HepG2 (cell line): ENCODE measurements around the gene NFILZ. TPM values are rescaled to one million over a fixed set of nuclear protein-coding genes. Genes with fewer than 3 reads are reported as not detected.
A peak's percentile ranks its signal among the peaks of the same experiment; 100 is the strongest.

Source experiments
- ATF2 ChIP-seq: sonication (generic); formaldehyde crosslinking; IDR thresholded peaks from 2 replicates; pipeline ENCODE4 v1.4.0; 2020; ENCODE audit warnings: missing genetic modification reagents
- BHLHE40 ChIP-seq: IDR thresholded peaks from 2 replicates; pipeline ENCODE4 v1.6.1; 2011; ENCODE audit warnings: low read length, improper control_type of control experiment
- CERS6 ChIP-seq: sonication (generic); formaldehyde crosslinking; IDR thresholded peaks from 2 replicates; pipeline ENCODE4 v1.5.0; 2020; ENCODE audit warnings: missing genetic modification reagents
- DNMT1 ChIP-seq: sonication (generic); formaldehyde crosslinking; IDR thresholded peaks from 2 replicates; pipeline ENCODE4 v1.5.1; 2020; ENCODE audit warnings: mild to moderate bottlenecking, missing genetic modification reagents
- EP300 ChIP-seq, 3 experiments: sonication (generic) in 1 of 3; formaldehyde crosslinking in 1 of 3; IDR thresholded peaks; 2 replicates each; pipeline versions ENCODE4 v1.5.1 to v1.6.1; 2011 to 2020; ENCODE audit warnings: low read depth in 2 of 3, low read length in 2 of 3, borderline replicate concordance in 1 of 3, improper control_type of control experiment in 1 of 3, mild to moderate bottlenecking in 1 of 3, missing genetic modification reagents in 1 of 3, moderate library complexity in 1 of 3
- FUBP1 ChIP-seq: sonication (generic); formaldehyde crosslinking; IDR thresholded peaks from 2 replicates; pipeline ENCODE4 v1.5.1; 2020; ENCODE audit warnings: missing genetic modification reagents, mild to moderate bottlenecking, borderline replicate concordance
- GTF3A ChIP-seq: sonication (generic); formaldehyde crosslinking; conservative IDR thresholded peaks from 2 replicates; pipeline ENCODE4 v1.4.0; 2020; ENCODE audit warnings: mild to moderate bottlenecking, missing genetic modification reagents
- HOXA5 ChIP-seq: sonication (generic); formaldehyde crosslinking; IDR thresholded peaks from 2 replicates; pipeline ENCODE4 v1.4.0; 2020; ENCODE audit warnings: missing genetic modification reagents
- KDM2A ChIP-seq: sonication (generic); formaldehyde crosslinking; IDR thresholded peaks from 2 replicates; pipeline ENCODE4 v1.4.0; 2020; ENCODE audit warnings: low read depth, missing genetic modification reagents, borderline replicate concordance
- KMT2B ChIP-seq: IDR thresholded peaks from 2 replicates; pipeline ENCODE4 v1.6.1; 2016; ENCODE audit warnings: missing genetic modification reagents, missing compliant biosample characterization
- MEF2D ChIP-seq: sonication (generic); formaldehyde crosslinking; IDR thresholded peaks from 2 replicates; pipeline ENCODE4 v1.5.1; 2020; ENCODE audit warnings: mild to moderate bottlenecking, missing genetic modification reagents
- PRMT3 ChIP-seq: sonication (generic); formaldehyde crosslinking; IDR thresholded peaks from 2 replicates; pipeline ENCODE4 v1.8.1; 2022; ENCODE audit warnings: low read depth, mild to moderate bottlenecking, moderate library complexity, missing genetic modification reagents, borderline replicate concordance
- REL ChIP-seq: sonication (generic); formaldehyde crosslinking; conservative IDR thresholded peaks from 2 replicates; pipeline ENCODE4 v1.8.0; 2022; ENCODE audit warnings: mild to moderate bottlenecking, missing genetic modification reagents, moderate library complexity
- RXRA ChIP-seq: sonication (generic); formaldehyde crosslinking; IDR thresholded peaks from 2 replicates; pipeline ENCODE4 v1.5.1; 2020; ENCODE audit warnings: missing genetic modification reagents
- SETDB1 ChIP-seq: sonication (generic); formaldehyde crosslinking; IDR thresholded peaks from 2 replicates; pipeline ENCODE4 v1.5.1; 2020; ENCODE audit warnings: missing genetic modification reagents, mild to moderate bottlenecking, borderline replicate concordance
- SIN3A ChIP-seq: IDR thresholded peaks from 2 replicates; pipeline ENCODE4 v1.6.1; 2011; ENCODE audit warnings: low read depth, mild to moderate bottlenecking, control low read depth, low read length, borderline replicate concordance
- SMC3 ChIP-seq: IDR thresholded peaks from 2 replicates; pipeline ENCODE4 v1.6.1; 2011; ENCODE audit warnings: low read length, improper control_type of control experiment
- YEATS2 ChIP-seq: sonication (generic); formaldehyde crosslinking; IDR thresholded peaks from 2 replicates; pipeline ENCODE4 v1.4.0; 2020; ENCODE audit warnings: missing genetic modification reagents, borderline replicate concordance
- ZFP62 ChIP-seq: sonication (generic); formaldehyde crosslinking; IDR thresholded peaks from 2 replicates; pipeline ENCODE4 v1.4.0; 2020; ENCODE audit warnings: missing genetic modification reagents
- ZNF138 ChIP-seq: sonication (generic); formaldehyde crosslinking; IDR thresholded peaks from 2 replicates; pipeline ENCODE4 v1.5.0; 2020; ENCODE audit warnings: mild to moderate bottlenecking, low read depth, missing genetic modification reagents
- ZNF205 ChIP-seq: IDR thresholded peaks from 2 replicates; pipeline ENCODE4 v1.6.1; 2018; ENCODE audit warnings: missing biosample characterization, missing genetic modification reagents
- ZNF607 ChIP-seq: sonication (generic); formaldehyde crosslinking; IDR thresholded peaks from 2 replicates; pipeline ENCODE4 v1.5.1; 2020; ENCODE audit warnings: missing genetic modification reagents, mild to moderate bottlenecking, borderline replicate concordance
- ZNF687 ChIP-seq: sonication (generic); formaldehyde crosslinking; IDR thresholded peaks from 2 replicates; pipeline ENCODE4 v1.5.1; 2020; ENCODE audit warnings: mild to moderate bottlenecking, missing genetic modification reagents, moderate library complexity
- polyA plus RNA-seq, 8 experiments: library from polyadenylated mRNA; depleted of rRNA in 3 of 8; stranded (reverse) in 7 of 8; unstranded in 1 of 8; fragments of >200 nt; fragmentation: Illumina TruSeq in 4 of 8; extraction: Trizol in 4 of 8; gene quantifications; 2 replicates each; pipeline versions ENCODE4 v1.2.1 to v1.2.3, GENCODE V29; 2011 to 2016; ENCODE audit warnings: low read depth in 4 of 8, missing spikeins in 1 of 8, mixed read lengths in 1 of 8; ENCODE audit not compliant: insufficient read depth in 1 of 8
- total RNA-seq, 5 experiments: library from RNA; depleted of rRNA; stranded (reverse); fragments of >200 nt; fragmentation: Illumina TruSeq; extraction: Trizol; gene quantifications; 2 replicates each; pipeline ENCODE4 v1.2.3, GENCODE V29; 2016; ENCODE audit warnings: low read depth in 1 of 5

The NFILZ gene
- total and polyA plus RNA-seq, 2 of the 13 experiments (the other 11 are each of a cell fraction or from before 2014, with no cell fraction given) = not detected

GRCh38 chr19:8631425-8631819 is 989 bp downstream of the NFILZ start (continued):
- peak; percentile 89 for TF ChIP-seq ZNF687 (CRISPR knock-in tag)
- TF ChIP-seq PRMT3 (CRISPR knock-in tag) = no peak
- TF ChIP-seq SMC3 = no peak
- TF ChIP-seq SETDB1 (CRISPR knock-in tag) = no peak
- no peak for TF ChIP-seq ZNF607 (CRISPR knock-in tag)
- TF ChIP-seq KDM2A = peak; percentile 24; the same call in 1 of the 2 replicates
- no peak for TF ChIP-seq REL (CRISPR knock-in tag)
- TF ChIP-seq HOXA5 (CRISPR knock-in tag) = peak; percentile 71
- no peak for TF ChIP-seq ZFP62 (CRISPR knock-in tag)
- TF ChIP-seq ZNF138 (CRISPR knock-in tag) = no peak
- 0 out of 2 replicates have a peak, but pooled peaks have one; percentile 23 for TF ChIP-seq SIN3A
- TF ChIP-seq EP300 (IDR thresholded peaks at IDR 0.05; ENCODE audit: low read depth in 2 of 2, low read length in 2 of 2) = peak in 1 of 2 experiments; percentile 79; a peak in 2 of 4 replicates
- peak; percentile 66 for TF ChIP-seq EP300 (CRISPR knock-in tag; IDR thresholded peaks at IDR 0.05; ENCODE audit: borderline replicate concordance)
- TF ChIP-seq GTF3A (CRISPR knock-in tag) = no peak
- no peak for TF ChIP-seq FUBP1 (CRISPR knock-in tag)
- TF ChIP-seq RXRA (CRISPR knock-in tag) = peak; percentile 89
- no peak; the same call in 1 of the 2 replicates for TF ChIP-seq YEATS2 (CRISPR knock-in tag)
- TF ChIP-seq KMT2B (CRISPR knock-in tag) = no peak
- TF ChIP-seq BHLHE40 = no peak
- no peak for TF ChIP-seq MEF2D (CRISPR knock-in tag)
- no peak for TF ChIP-seq ZNF205 (CRISPR knock-in tag)
- TF ChIP-seq DNMT1 (CRISPR knock-in tag) = no peak
- peak; percentile 84 for TF ChIP-seq ATF2 (CRISPR knock-in tag)
- no peak for TF ChIP-seq CERS6 (CRISPR knock-in tag)
